Left ventricle myocardium inferior (tissue), 1 donor: Measurements from ENCODE around the gene PTGES2. TPM values are rescaled to one million over a fixed set of nuclear protein-coding genes. Genes with fewer than 3 reads are reported as not detected.

Experiments
- DNase-seq: peaks from one replicate; pipeline ENCODE4 v3.0.0-alpha.2; 2020
- H3K27ac ChIP-seq: fragments of 200-600 bp; replicated peaks from 2 replicates; pipeline ENCODE4 v1.8.0; 2021
- H3K27me3 ChIP-seq: fragments of 200-600 bp; 2 replicates; pipeline ENCODE4 v1.8.0; 2021; ENCODE audit warnings: low read depth
- H3K36me3 ChIP-seq: fragments of 200-600 bp; 2 replicates; pipeline ENCODE4 v1.8.0; 2021
- H3K4me1 ChIP-seq: fragments of 200-600 bp; 2 replicates; pipeline ENCODE4 v1.8.0; 2021
- H3K4me3 ChIP-seq: fragments of 200-600 bp; 2 replicates; pipeline ENCODE4 v1.8.0; 2021; ENCODE audit warnings: mild to moderate bottlenecking, moderate library complexity
- H3K9me3 ChIP-seq: fragments of 200-600 bp; replicated peaks from 2 replicates; pipeline ENCODE4 v1.8.0; 2021
- intact Hi-C: fragments of 100-400 bp; cut with micrococcal nuclease; formaldehyde crosslinking; loops from one replicate; pipeline ENCODE4 v1.11.0; 2022
- total RNA-seq: library from RNA; stranded (reverse); fragmentation: NEBNext Ultra II Directional; extraction: Animal tissue kit (Norgen Biotek cat#: 25700); gene quantifications from one replicate; pipeline ENCODE4 v1.2.1, GENCODE V29; 2021
- TF ChIP-seq, protein P1 (sequence below): fragments of 200-600 bp; IDR thresholded peaks from 2 replicates; pipeline ENCODE4 v1.8.0; 2021; ENCODE audit warnings: antibody characterized with exemption, mild to moderate bottlenecking, borderline replicate concordance
- donor health status: DM: no; HTN: yes; CAD: no; lungs with severe emphysema.

Gene PTGES2
- total RNA-seq, 1 donor from 2014 or later = 141 TPM

GRCh38 chr9:128169492-128169891 lies 42.0 kb upstream of the PTGES2 start:
- DNase-seq = no peak
- no peak overlapping the region for H3K4me3 ChIP-seq
- TF ChIP-seq, protein P1, sequence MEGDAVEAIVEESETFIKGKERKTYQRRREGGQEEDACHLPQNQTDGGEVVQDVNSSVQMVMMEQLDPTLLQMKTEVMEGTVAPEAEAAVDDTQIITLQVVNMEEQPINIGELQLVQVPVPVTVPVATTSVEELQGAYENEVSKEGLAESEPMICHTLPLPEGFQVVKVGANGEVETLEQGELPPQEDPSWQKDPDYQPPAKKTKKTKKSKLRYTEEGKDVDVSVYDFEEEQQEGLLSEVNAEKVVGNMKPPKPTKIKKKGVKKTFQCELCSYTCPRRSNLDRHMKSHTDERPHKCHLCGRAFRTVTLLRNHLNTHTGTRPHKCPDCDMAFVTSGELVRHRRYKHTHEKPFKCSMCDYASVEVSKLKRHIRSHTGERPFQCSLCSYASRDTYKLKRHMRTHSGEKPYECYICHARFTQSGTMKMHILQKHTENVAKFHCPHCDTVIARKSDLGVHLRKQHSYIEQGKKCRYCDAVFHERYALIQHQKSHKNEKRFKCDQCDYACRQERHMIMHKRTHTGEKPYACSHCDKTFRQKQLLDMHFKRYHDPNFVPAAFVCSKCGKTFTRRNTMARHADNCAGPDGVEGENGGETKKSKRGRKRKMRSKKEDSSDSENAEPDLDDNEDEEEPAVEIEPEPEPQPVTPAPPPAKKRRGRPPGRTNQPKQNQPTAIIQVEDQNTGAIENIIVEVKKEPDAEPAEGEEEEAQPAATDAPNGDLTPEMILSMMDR = no peak
- intact Hi-C loops = no loop called here
- no peak overlapping the region for H3K27ac ChIP-seq
- H3K36me3 ChIP-seq = peaks cover 77% of the 10 kb centered on the region
- no peaks in the 10 kb centered on the region for H3K9me3 ChIP-seq
- no peaks in the 10 kb centered on the region for H3K27me3 ChIP-seq
- H3K4me1 ChIP-seq = no peaks in the 10 kb centered on the region

DNA sequence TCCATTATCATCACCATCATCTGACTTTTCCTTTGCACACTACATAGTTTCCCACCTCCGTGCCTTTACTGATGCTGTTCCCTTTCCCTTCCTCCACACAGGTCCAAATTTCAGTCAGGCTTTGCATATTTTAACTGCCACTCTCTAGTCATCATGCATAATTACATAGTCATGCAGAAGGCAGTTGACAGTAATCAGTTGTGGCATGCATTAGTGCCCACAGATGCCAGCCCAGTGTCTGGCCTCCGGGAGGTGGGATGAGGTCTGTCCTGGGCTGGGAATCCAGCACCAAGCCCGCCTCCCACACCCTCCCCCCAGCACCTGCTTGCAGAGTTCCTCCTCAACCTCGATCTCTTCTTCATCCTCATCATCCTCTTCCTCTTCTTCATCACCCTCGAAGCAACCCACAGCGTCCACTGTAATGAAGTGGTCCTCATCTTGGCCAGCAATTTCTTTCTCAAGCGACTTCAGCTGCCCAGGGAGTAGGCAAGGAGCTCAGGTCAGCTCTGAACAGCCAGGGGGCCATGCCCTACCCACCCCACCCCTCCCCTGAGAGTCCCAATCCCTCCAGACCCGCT lies 41.3 kb upstream of the PTGES2 start:
- DNase-seq = no peak
- intact Hi-C loops = no loop called here
- Histone ChIP-seq H3K36me3 (peaks cover 77% of the 10 kb centered on the region), H3K4me1 (no peaks in the 10 kb centered on the region), H3K4me3 (no peak overlapping the region), H3K27me3 (no peaks in the 10 kb centered on the region), H3K9me3 (no peaks in the 10 kb centered on the region), H3K27ac (no peak overlapping the region)
- TF ChIP-seq, protein P1 = no peak

DNA sequence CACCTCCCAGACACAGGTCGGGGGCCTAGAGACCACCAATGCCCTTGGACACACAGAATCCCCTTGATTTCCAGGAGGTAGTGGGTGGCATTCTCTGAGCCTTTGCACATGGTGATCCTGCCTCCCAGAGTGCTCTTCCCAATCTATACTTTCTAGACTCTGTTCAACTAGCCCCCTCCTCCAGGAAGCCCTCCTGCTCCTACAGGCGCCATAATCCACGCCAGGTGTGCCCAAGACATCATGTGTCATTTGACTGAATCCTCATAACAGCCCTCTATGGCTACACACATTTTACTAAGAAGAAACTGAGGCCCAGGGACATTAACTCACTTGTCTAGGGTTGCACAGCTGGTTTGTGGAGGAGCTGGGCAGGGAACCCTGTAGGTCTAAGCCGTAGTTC lies 39.7 kb upstream of the PTGES2 start:
- TF ChIP-seq, protein P1 = no peak
- Histone ChIP-seq H3K27me3 (no peaks in the 10 kb centered on the region), H3K4me1 (peaks cover under 1% of the 10 kb centered on the region), H3K36me3 (peaks cover 85% of the 10 kb centered on the region), H3K4me3 (no peak overlapping the region), H3K27ac (no peak overlapping the region), H3K9me3 (no peaks in the 10 kb centered on the region)
- DNase-seq = no peak
- intact Hi-C loops = no loop called here

DNA sequence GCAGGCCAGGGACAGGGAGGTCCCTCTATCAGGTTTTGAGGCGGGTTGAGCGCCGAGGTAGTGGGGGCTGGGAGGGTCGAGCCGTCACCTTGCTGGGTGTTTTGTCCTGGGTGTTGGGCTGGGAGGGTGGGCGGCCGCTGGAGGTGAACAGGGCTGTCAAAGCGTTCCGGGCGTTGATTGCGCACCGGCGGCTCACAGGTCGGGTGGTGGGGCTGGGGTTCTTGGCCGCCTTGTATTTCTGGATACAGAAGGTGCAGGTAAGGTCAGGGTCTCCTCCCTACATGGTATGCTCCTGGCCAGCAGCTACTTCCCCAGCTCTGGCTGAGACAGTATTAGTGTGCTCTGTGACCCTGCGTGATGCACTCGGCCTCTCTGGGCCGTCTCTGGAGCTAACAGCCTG lies 38.6 kb upstream of the PTGES2 start:
- Histone ChIP-seq H3K4me1 (peaks cover 11% of the 10 kb centered on the region), H3K9me3 (no peaks in the 10 kb centered on the region), H3K36me3 (peaks cover 85% of the 10 kb centered on the region), H3K4me3 (no peak overlapping the region), H3K27me3 (no peaks in the 10 kb centered on the region), H3K27ac (no peak overlapping the region)
- DNase-seq = no peak
- TF ChIP-seq, protein P1 = no peak
- intact Hi-C loops = no loop called here

DNA sequence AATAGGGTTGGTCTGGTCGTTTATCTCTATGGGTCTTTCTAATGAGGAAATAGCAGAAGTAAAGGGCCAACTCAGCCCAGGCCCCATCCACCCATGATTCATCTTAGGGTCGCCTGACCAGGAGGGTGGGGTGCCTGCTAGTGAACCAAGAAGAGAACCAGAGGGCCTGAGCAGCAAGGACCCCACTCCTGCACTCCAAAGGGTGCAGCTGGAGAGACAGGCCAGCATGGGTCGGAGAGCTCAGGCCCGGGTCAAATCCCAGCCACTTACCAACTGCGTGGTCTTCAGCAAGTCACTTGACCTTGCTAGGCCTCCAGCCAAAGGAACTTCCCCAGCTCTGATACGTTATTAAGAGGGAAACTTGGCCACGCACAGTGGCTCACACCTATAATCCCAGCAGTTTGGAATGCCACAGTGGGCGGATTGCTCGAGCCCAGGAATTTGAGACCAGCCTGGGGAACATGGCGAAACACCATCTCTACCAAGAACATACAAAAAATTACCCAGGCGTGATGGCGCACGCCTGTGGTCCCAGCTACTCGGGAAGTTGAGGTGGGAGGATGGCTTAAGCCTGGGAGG lies 36.9 kb upstream of the PTGES2 start:
- peaks cover 26% of the 10 kb centered on the region for H3K4me1 ChIP-seq
- peaks cover 68% of the 10 kb centered on the region for H3K36me3 ChIP-seq
- no peak for DNase-seq
- no peaks in the 10 kb centered on the region for H3K27me3 ChIP-seq
- no peaks in the 10 kb centered on the region for H3K9me3 ChIP-seq
- H3K27ac ChIP-seq = no peak overlapping the region
- H3K4me3 ChIP-seq = no peak overlapping the region
- TF ChIP-seq, protein P1 = no peak
- intact Hi-C loops = no loop called here
